NK-92 treated with Interleukin-12 subunit alpha and Interleukin-12 subunit beta, amount 100 ng/mL, for 24 hours (cell line): ENCODE measurements around the gene EIF4E1B.

ENCODE experiments used
- DNase-seq: peaks from one replicate; lab custom pipeline; 2025; lab: John Stamatoyannopoulos, UW

EIF4E1B gene

GRCh38 chr5:176647030-176647842 is 16.8 kb downstream of the EIF4E1B start, which contains the start of gene TSPAN17:
Gene TSPAN17 (plus strand): TSS chr5:176647484. CDS start chr5:176647616, 132 bp downstream.
- DNase-seq = peak; percentile 100

DNA sequence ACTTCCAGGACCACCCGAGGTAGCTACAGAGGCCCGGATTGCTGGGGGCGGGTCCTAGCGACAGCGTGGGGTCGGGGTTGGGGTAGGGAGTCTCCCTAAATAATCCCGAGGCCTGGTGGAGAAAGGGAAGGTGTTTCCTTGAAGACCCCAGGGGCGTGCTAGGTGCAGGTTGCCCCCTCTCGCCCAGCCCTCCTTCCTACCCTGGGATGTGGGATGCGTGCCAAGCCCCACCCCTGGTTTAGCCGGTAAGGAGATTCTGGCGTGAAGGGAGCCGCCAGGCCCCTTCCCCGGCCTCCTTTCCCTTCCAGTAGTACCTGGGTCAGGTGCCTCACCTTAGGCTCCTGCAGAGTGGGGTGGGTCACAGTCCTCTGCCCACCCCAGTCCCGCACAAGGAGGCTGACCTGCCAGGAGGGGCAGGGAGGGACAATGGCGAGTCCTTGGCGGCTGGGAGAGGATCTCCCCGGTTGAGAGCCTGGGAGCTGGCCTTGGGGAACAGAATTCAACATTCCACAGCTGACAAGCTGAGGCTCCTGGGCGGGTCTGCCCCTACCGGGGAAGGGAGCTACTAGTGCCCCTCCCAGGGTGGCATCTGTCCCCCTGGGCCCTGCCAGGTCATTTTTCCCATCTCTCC is 17.5 kb downstream of the EIF4E1B start:
- no peak for DNase-seq

DNA sequence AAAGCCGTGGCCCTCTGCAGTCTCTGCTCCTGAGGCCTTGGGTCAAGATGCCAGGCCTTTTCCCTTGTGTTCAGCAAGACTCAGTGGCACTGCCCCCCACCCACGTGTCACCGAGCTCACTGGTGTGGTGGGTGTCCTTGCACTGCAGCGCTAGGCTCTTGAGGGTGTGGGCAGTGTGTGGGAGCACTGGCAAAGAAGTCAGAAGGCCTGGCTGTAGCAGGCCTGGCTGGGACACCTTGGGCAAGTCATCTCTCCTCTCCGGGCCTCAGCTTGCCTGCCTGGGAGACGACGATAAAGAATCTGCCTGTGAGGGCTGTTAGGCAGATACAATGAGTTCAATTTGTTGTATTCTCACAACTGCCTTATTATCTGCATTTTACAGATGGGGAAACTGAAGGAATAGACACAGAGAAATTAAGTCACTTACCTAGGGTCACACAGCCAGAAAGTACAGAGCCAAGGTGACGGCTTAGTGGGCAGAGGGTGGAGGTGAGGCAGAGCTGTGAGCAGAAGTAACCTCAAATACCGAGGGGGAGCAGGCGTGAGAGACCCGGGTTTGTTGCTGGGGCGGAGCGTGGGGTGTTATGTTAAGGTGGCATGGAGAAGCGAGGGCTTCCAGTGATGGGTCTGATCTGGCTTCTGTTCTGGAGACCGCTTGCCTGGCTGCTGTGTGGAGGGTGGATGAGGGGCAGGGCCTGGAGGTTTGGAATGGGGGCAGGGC is 18.2 kb downstream of the EIF4E1B start:
- DNase-seq = no peak

DNA sequence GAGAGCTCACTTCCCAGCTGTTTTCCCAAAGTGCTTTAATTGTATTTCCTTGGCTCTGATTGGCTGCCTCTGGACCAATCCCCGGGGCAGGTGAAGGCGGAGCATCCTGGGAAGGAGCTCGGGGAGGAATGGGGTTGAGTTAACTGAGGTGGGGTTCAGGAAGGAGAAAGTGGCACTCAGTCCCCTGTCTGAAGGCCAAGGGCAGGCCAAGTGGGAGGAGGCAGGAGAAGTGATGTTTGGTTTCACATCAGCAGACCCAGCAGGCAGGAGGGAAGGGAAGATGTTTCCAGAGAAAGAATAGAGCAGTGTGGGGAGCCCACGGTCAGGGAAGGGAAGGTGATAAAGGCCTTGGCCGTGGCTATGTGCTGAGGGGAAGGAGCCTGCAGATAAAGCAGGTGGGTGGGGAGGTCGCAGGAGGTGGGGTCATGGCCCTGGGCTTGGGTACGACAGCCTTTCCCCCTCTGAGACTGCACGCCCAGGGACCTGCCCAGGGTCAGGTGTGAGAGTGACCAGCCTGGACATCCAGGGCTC is 19.9 kb downstream of the EIF4E1B start:
- no peak for DNase-seq

DNA sequence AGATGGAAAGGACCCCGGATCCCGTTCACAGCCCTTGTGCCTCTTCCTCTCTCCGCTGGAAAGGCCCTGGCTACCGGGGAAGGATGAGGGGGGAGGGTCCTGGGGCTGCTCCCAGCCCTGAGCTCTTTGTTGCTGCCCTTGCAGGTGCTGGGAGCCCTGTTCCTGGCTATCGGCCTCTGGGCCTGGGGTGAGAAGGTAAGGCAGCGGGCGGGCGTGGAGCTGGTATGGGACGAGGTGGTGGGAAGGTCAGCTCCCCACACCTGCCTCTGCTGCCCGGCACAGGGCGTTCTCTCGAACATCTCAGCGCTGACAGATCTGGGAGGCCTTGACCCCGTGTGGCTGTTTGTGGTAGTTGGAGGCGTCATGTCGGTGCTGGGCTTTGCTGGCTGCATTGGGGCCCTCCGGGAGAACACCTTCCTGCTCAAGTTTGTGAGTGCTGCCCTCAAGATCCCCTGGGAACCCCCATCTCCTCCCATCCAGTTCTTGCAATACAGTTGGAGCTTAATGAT is 21.1 kb downstream of the EIF4E1B start:
- no peak for DNase-seq

- no peak for DNase-seq
Measured at GRCh38 chr5:176652136-176652535, 21.7 kb downstream of the EIF4E1B start.

DNA sequence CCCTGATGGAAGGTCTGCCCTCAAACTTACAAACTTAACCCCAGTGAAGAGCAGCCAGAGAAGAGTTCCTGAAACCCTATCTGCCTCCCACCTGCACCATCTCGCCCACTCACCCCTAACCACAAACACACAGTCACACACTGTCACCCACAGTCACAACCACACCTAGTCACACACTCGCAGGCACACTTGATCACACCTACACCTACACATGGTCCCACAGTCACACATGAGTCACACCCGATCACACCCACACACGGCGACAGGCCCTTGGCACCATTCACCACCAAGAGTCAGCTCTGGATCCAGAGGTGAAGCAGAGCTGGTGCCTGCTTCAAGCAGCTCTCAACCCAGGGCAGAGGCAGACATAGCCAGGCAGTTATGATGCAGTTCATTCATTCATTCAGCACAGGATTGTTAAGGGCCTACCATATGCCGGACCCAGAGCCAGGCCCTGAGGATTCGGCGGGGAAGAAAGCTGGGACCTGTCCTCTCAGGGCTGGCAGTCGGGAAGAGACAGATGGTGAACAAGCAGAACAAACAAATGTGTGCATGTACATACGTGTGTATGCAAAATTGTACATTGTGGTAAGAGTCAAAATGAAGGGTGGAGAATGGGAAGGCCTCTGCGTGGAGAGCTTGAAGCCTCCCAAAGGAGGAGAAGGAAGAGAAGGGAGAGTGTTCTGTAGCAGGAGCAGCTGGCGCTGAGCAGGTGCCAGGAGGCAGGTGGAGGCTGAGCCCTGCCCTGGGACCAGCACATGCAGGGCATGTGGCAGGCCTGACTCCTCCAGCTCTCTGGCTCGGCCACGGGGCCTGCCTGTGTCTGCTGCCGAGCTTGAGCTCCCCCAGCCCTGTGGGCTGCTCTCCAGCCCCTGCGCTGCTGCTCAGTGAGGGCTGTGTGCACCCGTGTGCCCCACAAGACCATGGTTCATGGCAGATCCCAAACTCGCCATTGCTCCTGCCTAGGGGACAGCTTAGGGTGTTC is 23.2 kb downstream of the EIF4E1B start:
- peak; percentile 86 for DNase-seq

GRCh38 chr5:176654856-176655255 is 24.4 kb downstream of the EIF4E1B start:
- DNase-seq = no peak

DNA sequence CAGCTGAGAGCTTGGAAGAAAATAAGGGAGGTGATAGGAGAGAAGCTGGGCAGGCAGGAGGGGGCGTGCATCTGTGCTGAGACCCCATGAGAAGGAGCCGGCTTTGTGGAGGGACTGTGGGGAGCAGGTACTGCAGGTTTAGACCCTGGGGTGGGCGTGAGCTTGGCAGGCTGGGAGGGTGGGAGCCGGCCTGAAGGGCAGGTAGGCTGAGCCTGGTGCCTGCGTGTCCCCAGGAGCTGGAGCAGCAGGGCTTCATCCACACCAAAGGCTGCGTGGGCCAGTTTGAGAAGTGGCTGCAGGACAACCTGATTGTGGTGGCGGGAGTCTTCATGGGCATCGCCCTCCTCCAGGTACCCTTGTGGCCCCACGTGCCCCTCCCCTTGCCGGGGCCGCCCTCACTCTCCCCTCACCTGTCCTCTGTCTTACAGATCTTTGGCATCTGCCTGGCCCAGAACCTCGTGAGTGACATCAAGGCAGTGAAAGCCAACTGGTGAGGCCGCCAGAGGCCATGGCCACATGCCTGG is 26.1 kb downstream of the EIF4E1B start:
- no peak for DNase-seq

GRCh38 chr5:176658007-176658599 is 27.6 kb downstream of the EIF4E1B start:
- DNase-seq = peak; percentile 33

GRCh38 chr5:176658817-176659511 is 28.5 kb downstream of the EIF4E1B start:
- DNase-seq = no peak

DNA sequence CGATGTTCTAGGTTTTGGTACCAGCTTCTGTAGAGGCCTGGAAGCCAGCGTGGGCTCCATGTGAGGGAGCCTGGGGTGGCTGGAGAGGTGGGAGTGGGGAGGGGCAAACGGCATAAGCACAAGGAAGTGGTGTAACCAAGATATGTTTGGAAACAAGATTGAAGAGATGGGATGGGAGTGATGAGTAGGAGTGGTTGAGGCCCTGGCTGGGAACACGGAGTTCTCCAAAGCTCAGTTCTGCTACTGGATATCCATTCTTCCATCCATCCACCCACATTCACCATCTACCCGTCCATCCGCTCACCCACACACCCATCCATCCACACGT is 29.0 kb downstream of the EIF4E1B start:
- no peak for DNase-seq

- DNase-seq = no peak
Measured at GRCh38 chr5:176659860-176660461, 29.5 kb downstream of the EIF4E1B start.

DNA sequence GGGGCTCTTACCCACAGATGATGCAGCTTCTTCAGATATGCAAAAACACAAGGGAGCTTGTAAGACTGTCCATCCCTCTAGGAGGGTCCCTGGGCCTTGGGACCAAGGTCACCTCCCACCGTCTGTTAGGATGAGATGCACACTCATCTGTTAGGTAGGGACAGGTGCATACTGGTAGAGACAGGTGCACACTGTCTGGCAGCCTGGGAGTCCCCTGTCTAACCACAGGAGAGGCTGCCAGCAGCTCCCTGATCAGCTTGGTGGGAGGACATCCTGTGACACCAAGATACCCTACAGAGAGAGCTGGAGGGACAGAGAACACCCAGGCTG is 30.0 kb downstream of the EIF4E1B start:
- no peak for DNase-seq

- peak; percentile 36 for DNase-seq
Measured at GRCh38 chr5:176660860-176661641, 30.6 kb downstream of the EIF4E1B start.

DNA sequence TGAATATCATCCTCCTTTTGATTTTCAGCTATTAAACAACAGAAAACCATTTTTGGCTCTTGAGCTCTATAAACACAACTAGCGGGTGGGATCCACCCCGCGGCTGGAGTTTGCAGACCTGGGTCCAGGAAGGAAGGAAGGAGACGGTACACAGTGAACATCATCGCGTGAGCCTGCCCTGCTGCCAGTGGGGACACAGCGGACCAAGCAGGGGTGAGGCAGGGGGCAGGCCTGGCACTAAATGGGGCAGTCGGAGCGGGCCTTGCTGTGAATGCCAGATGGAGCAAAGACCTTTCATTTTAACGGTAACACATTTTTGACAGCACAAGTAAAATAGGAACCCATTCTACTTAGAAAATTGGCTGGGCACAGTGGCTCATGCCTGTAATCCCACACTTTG is 31.2 kb downstream of the EIF4E1B start:
- DNase-seq = no peak

DNA sequence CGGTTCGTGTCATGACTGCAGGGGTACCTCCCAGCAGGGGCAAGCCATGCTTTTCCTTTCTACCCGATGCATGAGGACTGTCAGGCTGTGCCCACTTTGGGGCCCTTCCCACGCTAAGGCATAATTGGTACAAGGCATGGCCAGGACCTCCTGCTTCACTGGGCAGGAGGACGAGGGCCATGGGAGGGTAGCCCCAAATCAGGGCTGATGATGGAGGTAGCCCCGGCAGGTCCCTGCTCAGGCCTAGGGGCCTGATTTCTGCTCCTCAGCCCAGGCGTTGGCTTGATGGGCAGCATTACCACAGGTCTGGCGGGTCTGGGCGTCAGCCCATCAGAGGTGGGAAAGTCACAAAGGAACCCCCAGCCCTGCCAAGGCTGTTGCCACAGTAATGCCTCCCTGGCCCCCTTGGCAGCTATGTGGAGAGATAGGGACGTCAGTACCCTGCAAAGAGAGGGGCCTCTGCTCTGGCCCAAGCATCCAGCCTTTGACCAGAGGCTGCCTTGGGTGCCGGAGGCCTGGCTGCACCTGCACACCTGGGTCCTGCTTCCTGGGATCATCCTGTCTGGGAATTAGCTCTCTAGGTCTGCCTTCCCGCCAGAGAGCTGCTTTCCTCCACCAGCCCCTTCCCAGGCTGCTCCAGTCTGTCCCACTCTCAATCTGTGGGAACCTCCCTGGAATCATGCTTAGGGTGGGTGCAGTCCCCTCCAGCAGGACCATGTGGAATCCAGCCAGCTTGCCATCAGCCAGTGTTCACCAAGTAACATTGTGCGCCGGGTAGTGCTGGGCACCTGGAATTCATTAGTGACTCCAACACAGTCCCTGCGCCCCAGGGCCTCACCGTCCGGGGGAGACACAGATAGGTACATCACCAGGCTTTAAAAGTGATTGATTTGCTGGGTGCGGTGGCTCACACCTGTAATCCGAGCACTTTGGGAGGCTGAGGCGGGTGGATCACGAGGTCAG is 32.2 kb downstream of the EIF4E1B start:
- DNase-seq = no peak

- no peak for DNase-seq
Measured at GRCh38 chr5:176663566-176663965, 33.1 kb downstream of the EIF4E1B start.
